Measurements from ENCODE around the gene CLIC5.

The CLIC5 gene

GRCh38 chr6:45923831-45924391, 91.7 kb downstream of the CLIC5 start:
- peak; percentile 43 for DNase-seq

GRCh38 chr6:45922728-45923351, 92.8 kb downstream of the CLIC5 start:
- peak; percentile 51 for DNase-seq

- DNase-seq, result no peak
Observed at GRCh38 chr6:45921691-45922281, 93.9 kb downstream of the CLIC5 start.

DNA sequence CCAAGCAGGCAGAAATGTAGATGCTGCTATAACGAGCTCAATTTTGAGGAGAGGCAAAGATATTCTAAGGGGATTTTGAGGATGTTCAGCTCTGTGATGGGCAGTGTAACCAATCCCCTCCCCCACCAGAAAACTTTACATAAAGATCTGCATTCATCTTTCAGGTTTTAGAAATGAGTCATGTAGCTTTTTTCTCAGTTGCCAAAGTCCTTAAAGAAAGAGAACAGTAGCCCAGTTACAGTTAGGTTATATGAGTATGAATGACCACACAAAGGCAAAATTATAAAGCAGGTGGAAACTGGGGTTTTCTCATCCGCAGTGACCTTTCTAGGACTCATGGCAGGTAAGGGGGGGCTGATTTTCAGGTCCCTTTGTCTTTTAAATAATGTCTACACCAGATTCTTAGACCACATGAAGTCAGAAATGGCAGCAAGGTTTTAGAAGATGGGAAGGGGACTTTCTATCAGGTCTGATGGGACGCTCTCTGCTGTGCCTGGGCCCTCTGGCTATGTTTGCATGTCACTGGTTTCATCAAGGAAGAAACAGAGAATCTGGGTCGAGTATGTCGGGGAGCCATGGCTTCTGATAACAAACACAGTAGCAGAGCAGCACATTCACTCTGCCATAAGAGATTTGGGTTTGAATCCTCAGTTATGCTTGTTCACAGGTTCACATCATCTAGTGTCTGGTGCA, 94.7 kb downstream of the CLIC5 start:
- DNase-seq, result no peak

DNA sequence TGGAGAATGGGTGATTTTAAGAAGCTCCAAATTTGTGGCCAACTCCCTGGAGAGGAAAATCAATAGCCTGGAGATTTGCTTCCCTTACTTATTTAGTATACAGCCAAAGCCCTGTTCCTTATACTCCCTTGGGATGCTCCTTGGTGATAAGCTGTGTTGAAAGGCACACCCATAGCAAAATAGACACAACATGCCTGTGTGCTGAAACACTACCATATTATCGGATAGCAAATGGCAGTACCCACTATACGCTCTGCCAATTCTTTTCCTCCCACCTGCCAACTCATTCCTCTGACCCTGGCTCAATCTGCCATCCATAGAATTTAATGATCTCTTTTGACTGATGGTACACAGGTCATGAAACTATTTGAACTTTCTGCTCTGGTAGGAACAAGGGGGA, 98.2 kb downstream of the CLIC5 start:
- no peak for DNase-seq

DNA sequence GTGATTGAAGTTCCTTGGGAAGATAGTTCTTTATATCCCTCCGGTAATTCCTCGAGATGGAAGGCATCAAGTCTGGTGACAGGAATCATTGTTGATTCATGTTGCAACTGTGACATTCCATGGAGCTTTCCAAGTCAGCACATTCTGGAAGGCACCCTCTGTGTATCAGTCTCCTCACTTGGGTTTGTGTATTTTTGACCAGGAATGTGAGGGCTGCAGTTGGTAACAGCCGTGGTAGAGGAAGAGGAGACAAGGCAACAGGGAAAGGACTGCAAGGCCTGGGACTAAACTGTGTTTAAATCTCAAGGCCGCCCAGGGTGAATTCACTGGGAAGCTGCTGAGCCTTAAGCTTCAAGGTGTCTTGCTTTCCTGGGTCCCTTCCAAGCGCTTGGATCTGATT, 99.0 kb downstream of the CLIC5 start:
- no peak for DNase-seq

GRCh38 chr6:45915780-45916468, 99.7 kb downstream of the CLIC5 start:
- no peak for DNase-seq

DNA sequence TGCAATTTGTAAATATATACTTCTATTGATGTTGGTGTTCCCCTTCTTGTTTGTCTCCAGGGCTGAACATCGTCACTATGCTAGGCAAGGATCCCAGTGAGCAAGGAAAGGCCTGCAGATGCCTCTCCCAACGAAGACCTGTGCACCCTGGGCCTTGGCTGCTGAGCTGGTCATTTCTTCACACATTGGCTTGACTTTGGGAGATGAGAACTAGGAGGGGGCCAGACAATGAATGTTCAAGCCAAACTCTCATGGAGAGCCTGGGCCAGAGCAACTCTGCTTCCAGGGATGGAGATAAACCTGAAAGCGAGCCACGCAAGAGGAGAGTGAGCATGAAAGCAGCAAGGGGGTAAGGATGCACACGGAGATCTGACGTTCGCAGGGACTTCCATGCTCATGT, 104.0 kb downstream of the CLIC5 start:
- DNase-seq, result no peak

- no peak for DNase-seq
Observed at GRCh38 chr6:45903959-45904358, 111.7 kb downstream of the CLIC5 start.

DNA sequence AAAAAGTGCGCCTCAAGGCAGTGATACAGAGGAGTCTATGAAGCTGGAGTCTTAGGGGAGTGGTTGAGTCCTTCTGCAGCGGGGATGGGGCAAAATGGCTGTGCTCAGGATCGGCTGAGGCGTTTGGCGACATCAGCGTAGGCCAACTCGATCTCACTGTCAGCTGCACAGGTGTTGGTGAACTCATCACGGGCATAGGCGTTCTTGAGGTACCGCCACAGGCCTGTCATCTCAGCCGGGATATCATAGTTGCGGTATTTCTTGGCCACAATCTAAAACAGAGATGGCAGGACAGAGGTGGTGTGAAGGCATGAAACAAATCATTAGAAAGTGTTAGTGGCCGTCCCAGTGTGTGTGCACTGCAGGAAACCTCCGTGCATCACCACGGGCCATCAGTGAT, 112.7 kb downstream of the CLIC5 start:
- DNase-seq, result no peak

GRCh38 chr6:45901767-45902650, 113.7 kb downstream of the CLIC5 start:
- DNase-seq, result no peak

GRCh38 chr6:45900808-45901752, 114.6 kb downstream of the CLIC5 start:
- DNase-seq, result peak; percentile 67

DNA sequence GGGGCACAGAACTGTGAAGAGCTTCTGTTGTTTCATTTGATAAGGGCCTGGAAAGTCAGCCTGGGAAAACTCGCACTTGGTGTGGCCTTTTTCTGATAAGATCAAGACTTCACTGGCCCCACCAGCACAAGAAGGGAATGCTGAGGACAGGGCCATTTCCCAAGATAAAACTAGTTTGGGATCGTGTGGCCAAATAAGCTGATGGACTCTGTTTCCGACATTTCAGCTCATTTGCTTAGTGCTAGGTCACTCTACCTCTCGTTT, 116.0 kb downstream of the CLIC5 start:
- no peak for DNase-seq

DNA sequence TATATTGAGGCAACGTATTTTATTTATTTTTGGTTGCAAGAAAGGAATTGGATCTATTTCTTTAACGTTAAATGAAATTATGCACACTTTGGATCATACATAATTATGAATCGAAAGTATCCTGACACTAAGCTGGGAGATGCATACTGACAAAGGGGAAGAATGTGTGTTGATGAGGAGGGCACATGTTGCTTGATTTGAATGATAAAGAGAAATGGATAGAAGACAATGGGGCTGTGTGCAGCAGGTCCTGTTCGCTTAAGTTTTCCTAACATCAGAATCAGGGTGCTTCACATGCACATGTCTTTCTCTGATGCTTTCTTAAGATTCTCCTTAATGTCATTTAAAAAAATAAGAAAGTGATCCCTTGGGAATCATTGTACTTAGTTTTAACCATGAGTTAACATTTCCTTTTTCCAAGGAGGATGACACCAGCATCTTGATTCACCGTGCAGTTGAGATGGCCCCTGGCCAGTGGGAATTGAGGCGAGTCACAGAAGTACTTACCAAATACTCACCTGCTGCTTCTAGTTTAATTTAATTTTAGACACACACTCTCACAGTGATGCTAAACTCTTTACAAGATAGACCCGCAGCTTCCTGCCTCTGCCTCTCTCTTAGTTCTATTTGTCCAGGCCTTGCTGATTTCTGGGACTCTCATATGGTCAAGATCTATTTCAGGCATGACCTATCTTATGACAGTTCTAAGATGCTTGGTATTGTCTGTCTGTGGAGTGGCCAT, 116.5 kb downstream of the CLIC5 start:
- no peak for DNase-seq

- DNase-seq, result peak; percentile 81
Observed at GRCh38 chr6:45896783-45897441, 118.7 kb downstream of the CLIC5 start.

DNA sequence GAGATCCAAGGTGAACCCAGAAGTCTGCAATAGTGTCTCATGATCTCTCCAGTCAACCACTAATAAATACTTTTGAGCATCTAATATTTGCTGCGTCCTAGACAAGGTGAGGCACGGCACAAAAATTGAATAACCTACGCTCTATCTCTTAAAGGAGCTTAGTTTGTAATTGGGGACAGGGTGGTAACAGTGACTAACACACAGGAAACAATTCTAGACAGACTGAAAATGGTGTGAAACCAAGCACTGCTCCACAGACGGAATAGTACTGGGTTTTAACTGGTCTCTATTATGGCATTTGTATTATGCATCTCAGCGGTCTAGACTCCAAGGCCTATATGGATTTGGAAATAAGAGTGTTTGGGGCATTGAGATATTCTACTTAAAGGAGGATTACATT, 120.1 kb downstream of the CLIC5 start:
- no peak for DNase-seq

GRCh38 chr6:45892696-45893245, 122.9 kb downstream of the CLIC5 start:
- no peak for DNase-seq

GRCh38 chr6:45892196-45892595, 123.5 kb downstream of the CLIC5 start:
- DNase-seq, result no peak

DNA sequence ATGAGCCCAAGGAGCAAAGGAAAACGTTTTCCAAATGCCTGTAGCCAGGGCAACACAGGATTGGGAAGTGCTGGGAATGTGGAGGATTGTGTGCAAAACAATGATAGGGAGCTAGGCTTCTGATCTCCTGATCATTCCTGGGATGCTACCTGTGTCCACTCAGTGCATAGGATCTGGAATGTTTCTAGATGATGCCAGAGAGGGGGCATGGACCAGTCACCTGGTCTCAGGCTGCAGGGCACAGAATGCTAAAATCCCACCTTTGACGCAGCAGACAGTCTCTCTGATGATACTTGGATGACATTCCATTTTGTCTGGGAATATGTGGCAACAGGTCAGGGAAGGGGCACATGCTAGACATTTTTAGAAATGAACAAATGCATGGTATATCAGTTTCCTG, 128.9 kb downstream of the CLIC5 start:
- DNase-seq, result no peak

DNA sequence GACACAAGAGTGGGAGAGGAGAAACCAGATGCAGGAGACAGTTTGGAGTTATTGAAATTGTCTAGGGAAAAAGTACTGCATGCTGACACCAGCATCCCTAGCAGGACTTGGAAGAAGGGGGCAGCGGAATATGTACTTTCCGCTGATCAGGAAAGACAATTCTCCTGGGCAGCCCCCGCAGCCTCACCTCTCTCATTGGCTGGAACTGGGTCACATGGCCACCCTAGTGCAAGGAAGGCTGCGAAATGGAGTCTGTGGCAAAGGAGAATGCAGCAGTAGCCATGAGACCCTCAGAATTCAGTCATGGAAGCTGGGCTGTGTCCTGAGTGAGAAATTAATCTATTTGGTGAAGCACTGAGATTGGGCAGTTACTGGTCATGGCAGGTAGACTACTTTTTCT, 131.3 kb downstream of the CLIC5 start:
- DNase-seq, result no peak

All from T1000 (cell line).